Stimulated activated CD8-positive, alpha-beta memory T cell treated with anti-CD3 and anti-CD28 coated beads, Interleukin-7, amount 100 ng/mL, for 4 hours (primary cell): ENCODE data around the gene GPR180.

Source experiments
- DNase-seq, 2 donors: peaks; one replicate each; pipeline ENCODE4 v3.0.0-alpha.2; 2020; ENCODE audit warnings: low read depth in 2 of 2

The GPR180 gene

GRCh38 chr13:94601446-94602431 lies at the start of gene GPR180:
Gene GPR180 (plus strand): TSS chr13:94601857. CDS start chr13:94601928, 71 bp downstream.
- DNase-seq: peak; percentile 87 to 89

DNA sequence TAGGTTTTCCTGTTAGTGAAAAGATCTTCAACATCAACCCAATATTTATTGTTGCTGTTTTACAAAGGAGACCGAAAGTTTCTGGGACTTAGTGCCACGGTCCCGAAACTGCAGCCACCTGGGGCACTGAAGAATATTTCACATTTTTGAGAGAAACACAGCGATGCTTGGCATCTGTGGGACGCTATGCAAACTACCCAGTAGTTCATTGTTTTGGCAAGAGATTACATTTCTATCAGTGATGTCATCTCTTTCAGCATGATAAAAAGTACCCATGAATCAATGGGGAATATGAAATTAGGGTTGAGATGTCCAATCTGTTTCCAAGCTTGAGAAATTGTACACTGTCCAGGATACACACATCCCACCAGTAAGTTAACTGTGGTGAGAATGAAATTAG lies 49.6 kb upstream of the GPR180 start:
- DNase-seq: no peak

DNA sequence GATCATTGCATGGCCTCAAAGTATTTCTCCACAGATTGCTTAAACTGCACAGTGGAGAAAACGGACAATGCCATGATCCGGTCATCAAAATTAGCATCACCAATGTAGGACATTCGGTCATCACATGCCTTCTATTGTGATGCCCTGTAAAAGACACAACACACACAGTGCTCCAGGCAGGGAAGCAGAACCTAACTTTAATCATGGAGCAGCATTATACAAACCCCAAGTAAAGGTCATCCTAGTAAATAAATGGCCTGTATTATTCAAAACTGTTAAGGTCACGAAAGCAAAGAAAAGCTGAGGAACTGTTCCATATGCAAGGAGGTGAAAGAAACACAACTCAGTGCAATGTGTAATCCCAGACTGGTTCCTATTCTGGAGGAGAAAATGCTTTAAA lies 47.9 kb upstream of the GPR180 start:
- no peak for DNase-seq

DNA sequence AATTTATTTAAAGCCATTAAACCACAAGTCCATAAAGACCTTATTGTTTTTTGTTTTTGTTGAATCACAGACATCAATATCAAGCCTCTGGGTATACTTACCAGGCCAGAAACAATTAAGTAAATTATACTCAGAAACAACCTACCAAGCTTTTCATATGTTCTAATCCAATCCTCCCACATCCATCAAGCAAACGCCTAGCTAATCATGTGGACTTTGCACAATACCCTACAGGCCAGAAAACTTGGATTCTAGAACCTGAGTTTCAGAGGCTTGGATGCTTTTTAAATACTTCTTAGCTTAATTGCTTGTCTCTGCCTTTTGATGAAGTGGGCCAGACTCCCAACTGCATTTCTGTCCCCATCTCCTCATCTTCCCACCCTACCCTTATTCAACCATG lies 45.6 kb upstream of the GPR180 start:
- no peak for DNase-seq

DNA sequence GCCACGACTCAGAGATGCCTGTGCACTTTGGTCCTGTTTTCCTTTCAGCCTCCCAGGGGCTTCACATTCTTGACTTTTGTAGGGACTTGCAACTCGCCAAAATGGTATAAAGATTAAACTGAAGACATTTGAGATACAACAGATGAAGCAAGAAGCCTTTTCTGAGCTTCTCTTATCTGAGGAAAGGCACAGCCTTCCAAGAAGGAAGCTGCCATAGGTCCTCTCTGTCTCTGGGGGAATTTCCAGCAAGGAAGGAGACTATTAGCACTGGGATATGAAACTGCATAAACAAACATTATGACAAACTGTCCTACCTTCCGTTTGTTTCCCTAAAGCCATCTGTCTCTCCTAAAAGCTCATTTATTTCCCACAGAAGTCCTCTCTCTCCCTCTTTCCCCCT lies 45.0 kb upstream of the GPR180 start:
- no peak for DNase-seq

DNA sequence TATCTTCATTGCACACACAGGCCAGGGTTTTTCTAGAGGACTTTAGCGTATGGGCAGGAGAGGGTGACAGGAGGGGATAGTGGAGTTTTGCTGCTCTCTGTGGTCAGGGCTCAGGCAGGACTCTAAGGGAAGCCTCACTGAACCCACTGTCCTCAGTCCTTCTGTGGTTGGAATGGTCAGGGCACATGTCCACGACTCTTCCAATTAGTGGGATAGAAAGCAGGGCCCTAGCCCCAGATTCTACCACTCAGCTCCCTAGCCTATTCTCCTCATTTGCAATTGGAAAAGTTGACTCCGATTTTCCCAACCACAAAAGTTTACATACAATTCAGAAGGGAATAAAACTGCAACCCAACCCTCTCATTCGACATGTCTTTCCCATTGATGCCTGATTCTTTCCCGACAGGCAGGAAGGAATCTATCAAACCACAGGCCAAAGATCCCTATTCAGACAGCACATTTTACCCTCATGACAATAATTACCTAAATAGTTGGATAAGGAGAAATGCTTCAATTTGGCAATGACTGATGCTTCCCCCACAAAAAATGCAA lies 43.9 kb upstream of the GPR180 start:
- DNase-seq: no peak

DNA sequence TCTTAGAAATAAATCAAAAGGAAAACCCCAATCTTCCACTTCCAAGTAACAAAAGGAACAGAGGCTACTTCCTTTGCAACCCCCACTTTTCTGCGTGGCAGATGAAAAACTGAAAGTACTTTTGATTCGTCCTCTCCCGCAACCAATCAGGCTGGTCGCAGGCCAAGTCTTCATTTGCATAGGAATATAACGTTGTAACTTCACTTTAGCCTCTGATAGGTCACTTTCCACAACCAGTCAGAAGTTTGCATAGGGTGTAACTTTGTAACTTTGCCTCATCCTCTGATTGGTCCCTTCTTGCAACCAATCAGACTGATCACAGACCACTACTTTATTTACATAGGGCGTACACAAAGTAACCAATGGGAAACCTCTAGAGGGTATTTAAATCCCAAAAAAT lies 42.9 kb upstream of the GPR180 start:
- peak in 1 of 2 donors; percentile 0 for DNase-seq

- no peak for DNase-seq
These were observed 42.3 kb upstream of the GPR180 start for GRCh38 chr13:94559222-94559795.

GRCh38 chr13:94560116-94560515 lies 41.5 kb upstream of the GPR180 start:
- no peak for DNase-seq

DNA sequence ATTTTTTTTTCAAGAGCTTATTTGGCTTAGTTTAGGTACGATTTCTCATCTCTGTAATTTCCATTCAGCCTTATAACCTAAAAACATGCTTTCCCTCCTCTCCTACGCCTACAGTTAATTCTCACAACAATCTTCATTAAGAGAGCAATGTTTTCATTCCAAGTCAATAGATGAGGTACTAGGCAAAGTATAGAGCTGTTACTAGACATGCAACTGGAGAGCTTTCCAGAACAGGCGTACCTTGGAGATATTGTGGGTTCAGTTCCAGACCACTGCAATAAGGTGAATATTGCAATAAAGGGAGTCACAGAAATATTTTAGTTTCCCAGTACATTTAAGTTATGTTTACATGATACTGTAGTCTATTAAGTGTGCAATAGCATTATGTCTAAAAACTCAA lies 40.5 kb upstream of the GPR180 start:
- no peak for DNase-seq

DNA sequence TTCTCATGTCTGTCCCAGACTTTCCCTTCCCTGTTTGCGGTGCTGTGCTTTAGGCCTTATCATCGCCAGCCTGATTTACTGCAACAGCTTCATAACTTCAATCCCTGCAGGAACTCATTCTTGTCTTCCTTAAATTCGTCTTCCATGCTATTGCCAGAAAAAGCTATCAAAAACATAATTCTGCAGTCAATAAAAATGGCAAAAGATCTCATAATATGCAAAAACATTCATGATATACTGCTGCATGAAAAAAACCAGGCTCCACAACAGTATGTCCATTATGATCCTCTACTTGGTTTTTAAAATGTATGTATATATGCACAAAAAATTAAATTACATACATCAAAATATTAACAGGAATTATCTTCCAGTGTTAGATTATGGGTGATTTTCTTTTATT lies 34.1 kb upstream of the GPR180 start:
- no peak for DNase-seq

GRCh38 chr13:94568443-94568842 lies 33.2 kb upstream of the GPR180 start:
- DNase-seq: no peak

DNA sequence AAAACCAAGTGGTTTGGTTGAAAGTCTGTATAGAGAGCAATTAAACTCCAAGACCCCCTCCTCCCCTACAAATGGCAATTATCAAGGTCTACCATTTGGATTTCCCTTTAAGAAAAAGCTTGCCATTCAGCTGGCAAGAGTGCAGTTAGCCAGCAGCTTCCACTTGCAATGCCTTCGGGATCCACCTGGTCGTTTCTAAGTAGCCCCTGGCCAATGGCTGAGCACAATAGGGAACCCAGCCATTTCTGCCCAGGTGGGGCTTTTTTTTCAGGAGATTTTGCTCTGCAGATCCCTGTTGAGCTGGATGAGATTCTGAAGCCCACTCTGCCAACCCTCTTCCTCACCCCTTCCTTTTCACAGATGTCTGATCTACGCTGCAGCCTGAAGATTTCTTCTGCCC lies 32.0 kb upstream of the GPR180 start:
- DNase-seq: no peak

DNA sequence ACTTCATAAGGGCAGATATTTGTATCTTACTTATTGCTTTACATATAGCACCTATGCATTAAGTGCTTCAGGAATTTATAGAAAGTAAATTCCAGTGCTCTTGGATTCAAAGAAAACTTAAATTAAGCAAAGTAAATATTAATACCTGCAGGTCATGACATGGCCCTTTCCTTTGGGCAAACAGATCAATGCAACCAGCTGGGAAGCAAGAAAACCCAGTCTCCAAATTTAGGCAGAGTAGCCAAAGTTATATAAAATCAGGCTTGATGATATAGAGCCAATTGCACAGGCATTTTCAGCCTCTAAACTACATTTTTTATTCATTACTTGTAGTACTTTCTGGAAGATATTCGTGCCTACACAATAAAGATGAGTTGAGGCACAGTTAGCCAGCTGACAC lies 22.6 kb upstream of the GPR180 start:
- DNase-seq: no peak

GRCh38 chr13:94583926-94584325 lies 17.7 kb upstream of the GPR180 start:
- DNase-seq: no peak

GRCh38 chr13:94585543-94586101 lies 16.0 kb upstream of the GPR180 start:
- no peak for DNase-seq

GRCh38 chr13:94586371-94586770 lies 15.3 kb upstream of the GPR180 start:
- no peak for DNase-seq

GRCh38 chr13:94588541-94588940 lies 13.1 kb upstream of the GPR180 start:
- DNase-seq: no peak

DNA sequence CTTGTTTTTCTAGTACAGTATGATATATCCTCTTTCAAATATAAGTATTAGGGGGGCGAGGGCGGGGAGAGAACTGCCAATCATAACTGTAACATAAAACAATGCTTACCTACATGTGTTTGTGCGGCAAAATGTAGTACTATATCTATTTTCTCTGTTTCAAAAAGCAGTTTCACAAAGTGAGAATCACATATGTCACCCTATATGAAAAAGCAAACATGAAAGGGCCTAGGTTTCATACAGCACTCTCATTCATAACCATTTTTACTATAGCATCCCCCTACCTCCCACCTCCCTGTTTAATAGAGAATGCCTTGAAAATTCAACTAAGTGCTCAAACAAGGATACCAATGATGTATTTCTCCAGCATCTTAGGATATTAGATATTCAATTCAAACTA lies 10.9 kb upstream of the GPR180 start:
- no peak for DNase-seq

DNA sequence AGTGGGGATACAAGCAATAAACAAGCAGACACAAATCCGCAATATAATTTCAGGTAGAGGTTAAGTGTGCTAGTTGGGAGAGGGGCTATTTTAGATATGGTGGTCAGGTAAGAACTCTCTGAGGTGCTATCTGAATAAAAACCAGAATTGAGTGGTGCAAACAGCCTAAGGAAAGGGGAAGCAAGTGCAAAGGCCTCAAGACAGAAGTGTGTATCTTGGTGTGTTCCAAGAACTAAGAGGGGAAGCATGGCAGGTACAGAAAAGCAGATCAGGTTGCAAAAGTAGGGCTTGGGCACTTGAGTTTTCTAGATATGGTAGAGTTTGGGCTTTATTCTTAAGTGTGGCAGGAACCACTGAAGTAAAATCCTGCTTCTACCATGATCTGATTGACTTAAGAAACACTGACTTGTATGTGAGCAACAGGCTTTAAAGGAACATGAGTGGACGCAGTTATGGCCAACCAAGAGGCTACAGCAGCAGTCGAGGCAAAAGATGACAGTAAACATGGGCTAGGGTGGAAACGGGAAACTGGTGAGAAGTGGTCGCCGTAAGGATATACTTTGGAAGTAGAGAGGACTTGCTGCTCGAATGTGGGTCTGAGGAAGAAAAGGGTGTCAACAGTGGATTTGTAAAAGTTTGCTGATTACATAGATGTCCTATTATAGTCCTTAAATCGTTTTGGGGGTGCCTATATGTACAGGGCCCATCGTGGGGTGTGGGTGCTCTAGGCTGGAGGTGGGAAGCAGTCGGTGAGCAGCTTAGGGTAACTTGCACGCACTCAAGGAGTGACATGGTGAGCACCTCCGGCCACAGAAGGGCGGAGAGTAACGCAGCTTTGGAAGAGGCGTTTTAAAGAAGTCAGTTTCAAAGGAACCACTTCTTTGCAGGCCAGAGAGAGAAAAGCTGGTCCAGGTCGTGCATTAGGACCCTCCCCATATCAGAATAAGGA lies 6.4 kb upstream of the GPR180 start:
- DNase-seq: peak; percentile 12 to 21

DNA sequence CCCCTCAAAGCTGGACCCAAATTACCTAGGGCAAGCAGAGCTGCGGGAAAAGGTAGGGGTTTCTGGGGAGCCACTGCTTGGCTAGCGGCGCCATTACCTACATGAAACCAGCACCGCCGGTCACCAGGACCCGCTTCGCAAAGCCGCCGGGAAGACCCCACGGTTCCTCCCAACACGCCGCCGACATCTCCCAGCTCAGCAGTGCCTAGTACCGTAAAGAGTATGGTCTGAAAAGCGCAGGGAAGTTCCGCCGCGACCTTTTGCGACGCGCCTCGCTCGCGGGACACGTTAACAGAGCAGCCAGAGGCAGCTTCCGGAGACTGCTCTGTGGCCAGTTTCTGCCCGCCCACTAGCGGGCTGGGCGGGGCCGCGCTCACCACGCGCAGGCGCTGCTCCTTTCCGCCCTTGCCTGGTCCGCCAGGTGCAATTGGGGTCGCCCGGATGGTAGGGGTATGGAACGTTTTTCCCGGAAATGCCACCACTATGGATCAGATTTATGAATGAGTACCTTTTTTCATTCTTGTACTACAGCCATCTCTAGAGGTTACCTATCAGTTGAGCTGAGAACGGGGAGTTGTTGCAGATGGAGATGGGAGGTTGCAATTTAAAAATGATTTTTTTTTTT lies 5.6 kb upstream of the GPR180 start, which contains the start of gene TGDS:
Gene TGDS (minus strand): TSS at position 203 of the 625 bp plus-strand sequence. CDS start 16 bp downstream, at position 187.
- DNase-seq: peak; percentile 74 to 86
